NCI-H82 treated with DMSO at 0.1 percent for 48 hours (cell line): ENCODE results near the gene IL36A.

Experiments
- DNase-seq: peaks from one replicate; lab custom pipeline; 2025; ENCODE audit not compliant: unreplicated experiment; lab: John Stamatoyannopoulos, UW

The IL36A gene

DNA sequence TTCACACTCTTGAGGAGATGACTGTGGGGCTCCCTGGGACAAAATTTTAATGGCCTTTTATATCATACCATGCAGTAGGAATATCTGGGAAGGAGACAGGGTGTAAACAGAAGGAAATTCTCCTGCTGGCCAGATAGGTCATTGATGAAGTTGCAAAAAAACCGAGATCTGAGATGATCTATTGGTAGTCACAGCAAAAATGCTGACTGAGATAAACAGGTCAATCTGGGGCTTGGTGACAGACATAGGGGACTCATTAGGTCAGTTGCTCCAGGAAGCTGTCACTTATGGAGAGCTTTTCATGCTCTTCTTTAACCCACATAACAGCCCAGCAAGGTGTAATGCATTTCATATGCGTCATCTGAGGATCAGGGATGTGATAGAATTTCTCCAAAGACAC lies 2.6 kb upstream of the IL36A start:
- DNase-seq: no peak

DNA sequence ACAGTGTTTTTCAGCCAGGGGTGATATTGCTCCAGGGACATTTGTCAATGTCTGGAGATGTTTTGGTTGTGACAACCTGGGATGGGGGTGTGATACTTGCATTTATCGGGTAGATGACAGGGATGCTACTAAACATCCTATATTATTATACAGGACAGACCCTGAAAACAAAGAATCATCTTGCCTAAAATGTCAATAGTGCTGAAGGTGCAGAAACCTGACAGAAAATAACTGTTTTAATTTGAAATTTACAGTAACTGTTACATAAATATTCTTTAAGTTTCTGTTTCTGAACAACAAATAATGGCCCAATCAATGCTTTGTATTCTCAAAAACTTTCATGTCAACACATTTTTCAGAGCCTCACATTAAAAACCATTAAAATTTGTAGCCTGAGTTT lies 2.0 kb downstream of the IL36A start:
- DNase-seq: no peak

DNA sequence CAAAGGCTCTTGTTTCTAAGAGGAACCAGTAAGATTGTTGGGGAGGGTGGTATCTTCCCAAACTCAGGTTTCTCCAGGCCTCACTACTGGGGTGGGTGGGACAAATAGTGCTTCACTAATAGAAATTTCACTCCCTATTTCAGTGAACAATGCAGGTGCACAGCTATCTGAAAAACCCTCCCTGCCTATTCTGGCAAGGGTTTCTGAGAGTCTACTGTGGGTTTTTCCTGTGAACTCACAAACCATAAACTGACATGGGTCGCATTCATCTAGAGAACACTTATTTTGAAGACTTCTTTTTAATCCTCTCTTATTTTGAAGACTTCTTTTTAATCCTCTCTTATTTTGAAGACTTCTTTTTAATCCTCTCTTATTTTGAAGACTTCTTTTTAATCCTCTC lies 4.4 kb downstream of the IL36A start:
- no peak for DNase-seq

DNA sequence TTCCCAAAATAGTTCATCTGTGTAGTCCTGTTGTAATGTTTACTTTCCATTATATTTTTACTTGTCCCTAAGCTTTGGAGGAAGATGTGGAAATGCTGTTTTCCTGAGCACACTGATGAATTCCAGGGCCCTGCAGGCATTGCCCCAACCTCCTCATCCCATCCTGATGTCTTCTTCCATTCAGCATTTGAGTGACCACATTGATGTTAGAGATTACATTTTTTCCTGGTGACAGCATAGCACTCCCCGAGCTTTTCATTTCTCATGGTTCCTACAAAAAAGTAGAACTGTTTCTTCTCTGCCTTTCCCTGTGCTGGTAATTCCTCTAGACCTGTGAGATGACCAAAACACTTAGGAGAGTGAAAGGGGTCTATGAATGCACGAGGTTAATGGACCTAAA lies 4.8 kb downstream of the IL36A start:
- no peak for DNase-seq

DNA sequence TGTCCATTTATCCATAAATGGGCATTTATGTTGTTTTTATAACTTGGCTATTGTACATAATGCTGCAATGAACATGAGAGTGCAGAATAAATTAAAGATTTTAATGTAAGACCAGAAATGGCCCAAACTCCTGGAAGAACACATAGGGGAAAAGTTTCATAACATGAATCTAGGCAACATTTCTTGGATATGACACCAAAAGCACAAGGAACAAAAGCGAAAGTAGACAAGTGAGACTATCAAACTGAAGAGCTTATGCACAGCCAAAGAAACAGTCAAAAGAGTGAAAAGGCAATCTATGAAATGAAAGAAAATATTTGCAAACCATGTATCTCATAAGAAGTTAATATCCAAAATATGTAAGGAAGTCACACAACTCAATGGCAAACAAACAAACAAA lies 5.8 kb downstream of the IL36A start:
- no peak for DNase-seq

DNA sequence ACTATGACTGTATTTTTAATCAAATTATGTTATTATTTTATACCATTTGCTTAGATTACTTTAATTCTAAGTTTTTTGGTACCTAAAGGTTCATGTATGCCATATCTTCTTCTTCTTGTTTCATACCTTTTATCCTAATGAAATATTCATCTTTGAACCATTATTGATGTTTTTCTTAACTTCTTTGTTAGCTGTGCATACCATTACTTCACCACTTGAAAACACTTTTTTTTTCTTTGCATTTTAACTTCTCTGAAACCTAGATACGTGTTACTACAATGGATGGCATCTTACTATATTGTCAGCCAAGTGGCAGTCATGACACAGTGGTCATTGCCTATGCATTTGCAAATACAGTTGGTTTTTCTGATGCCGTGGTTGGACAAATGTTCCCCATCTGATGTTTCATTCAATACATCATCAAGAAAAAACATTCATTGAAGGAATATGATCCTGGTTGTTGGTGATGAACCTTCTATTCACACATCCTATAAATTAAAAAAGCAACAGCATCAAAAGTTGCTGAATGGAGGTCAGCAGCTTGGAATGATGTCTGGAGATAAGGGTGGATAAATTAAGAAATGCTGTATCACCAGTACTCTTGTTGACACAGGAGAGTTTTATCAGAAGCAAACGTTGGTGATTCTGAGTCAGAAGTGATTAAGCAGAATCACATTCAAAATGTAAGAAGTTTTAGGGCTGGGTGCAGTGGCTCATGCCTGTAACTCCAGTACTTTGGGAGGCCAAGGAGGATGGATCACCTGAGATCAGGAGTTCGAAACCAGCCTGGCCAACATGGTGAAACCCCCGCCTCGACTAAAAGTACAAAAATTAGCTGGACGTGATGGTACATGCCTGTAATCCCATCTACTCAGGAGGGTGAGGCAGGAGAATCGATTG lies 7.4 kb downstream of the IL36A start:
- no peak for DNase-seq

DNA sequence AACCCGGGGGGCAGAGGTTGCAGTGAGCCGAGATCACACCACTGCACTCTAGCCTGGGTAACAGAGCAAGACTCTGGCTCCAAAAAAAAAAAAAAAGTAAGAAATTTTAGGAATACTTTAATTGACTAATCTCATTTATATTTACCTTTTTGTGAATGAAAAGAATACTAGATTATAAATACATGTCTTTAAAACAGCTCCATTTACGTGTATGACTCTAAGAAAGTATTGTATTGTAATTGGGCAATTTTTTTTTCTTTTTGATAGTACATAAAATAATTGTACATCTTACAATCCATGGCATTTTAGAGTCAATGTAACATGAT lies 8.0 kb downstream of the IL36A start:
- no peak for DNase-seq

DNA sequence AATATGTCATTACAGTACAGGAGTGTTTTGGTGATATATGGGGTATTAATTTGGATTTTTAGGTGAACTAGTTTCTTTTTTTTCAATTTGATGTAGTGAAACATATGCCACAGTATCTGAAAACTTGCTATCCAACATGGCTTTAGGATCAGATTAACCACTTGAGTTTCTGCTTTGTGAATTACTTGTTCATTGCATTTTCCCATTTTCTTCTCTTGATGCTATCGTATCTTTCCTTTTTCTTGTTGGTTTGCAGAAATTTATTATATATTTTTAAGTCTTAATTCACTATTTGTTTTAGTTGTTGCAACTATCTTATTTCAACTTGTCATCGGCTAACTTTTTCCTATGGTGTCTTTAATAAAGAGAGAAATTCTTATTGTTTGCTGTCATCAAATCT lies 8.8 kb downstream of the IL36A start:
- DNase-seq: no peak

DNA sequence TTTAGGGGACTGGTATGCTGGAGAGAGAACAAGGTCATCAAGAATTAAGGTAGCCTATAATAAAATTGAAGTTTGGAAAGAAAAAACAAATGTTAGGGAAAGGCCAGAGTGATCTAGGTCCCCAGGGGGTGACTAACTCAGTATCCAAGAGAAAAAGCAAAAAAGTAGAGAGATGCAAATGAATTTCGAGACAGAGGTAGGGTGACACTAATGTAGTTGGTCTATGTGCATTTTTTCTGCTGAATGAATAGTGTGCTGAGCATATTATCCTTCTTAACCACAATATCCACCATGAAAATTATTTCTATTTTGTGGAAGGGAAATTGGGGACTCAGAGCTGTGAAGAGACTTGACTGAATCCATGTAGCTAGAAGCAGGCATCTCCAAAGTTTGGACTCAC lies 9.8 kb downstream of the IL36A start:
- DNase-seq: no peak

DNA sequence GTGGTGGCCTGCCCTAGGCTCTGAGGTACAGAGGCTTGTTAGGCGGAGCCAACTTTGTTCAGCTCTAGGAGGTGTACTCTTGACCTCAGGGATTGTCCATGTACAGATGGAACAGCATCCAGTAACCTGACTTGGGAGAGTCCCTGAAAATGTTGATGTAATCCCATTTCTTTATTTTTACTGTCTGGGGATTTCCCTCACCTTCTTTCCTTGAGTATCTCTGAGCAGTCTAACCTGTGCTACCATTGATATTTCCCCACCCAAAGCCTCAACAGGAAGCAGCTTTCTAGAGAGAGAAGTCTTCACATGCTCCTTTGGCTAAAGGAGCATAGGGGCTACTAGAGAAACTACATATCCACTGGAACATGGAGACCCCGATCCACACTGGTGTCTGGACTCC lies 10.4 kb downstream of the IL36A start:
- no peak for DNase-seq

DNA sequence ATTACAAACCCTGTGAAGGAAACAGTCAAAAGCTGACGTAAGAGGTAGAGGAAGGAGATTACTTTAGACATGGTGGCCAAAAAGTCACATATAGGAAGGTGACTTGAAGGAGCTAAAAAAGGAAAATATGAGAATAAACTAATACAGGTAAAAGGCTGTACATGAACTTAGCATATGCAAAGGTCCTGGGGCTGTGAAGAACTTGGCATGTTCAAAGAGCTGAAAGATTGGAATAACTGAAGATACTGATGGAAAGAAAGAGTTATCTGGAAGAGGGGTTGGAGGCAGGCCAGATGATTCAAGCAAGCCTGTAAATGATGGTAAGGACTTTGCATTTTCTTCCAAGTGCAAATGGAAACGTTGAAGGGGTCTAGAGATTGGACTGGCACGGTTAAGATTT lies 13.2 kb downstream of the IL36A start:
- DNase-seq: no peak

DNA sequence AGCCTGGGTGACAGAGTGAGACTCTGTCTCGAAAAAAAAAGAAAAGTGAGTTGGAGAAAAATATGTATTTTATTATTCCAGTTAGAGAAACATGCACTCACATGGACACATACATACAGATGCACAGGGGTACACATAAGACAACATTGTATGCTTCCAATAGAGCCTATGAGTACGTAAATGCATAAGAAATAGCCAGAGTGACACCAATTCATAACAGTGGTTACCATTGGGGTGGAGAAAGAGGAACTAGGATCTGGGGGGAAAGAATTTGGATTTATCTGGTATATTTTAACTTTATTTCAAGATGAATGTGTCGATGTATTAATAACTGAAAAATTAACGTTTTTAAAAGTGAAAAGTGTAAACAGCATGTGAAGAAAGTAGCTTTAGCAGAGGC lies 16.1 kb downstream of the IL36A start:
- DNase-seq: no peak

DNA sequence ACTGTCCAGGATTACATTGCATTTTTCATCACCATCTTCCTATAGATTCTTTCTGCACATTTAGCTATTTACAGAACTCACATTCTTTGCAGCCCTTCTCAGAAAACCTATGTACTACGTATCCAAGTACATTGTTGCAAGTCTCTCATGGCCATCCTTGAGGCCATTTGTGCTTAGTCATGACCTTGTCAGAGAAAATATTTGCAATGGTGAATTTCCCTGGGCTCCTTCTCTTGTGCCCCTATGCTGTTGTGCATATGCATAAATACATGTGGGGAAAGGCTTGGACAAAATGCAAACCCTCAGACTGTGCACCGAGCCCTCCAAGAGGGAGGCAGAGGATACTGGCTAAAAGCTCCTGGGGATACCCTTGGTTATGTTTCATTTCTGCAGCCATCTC lies 19.5 kb downstream of the IL36A start:
- no peak for DNase-seq

DNA sequence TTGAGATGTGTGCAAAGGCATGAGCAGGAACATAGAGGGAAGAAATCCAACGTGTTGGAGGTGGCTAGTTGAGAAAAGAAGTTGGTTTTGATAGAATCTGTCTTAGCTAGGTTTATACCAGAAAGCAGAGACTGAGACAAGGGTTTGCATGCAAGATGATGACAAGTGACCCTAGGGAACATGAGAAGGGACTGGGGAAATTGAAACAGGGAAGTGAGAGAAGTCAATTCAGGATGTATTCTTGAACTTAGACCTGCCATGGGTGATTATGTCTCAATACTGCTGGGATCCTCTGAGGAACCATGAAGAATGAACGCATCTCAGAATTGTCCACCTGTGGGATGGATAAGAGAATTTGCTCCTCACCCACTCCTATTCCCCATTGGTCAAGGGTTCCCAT lies 20.5 kb downstream of the IL36A start:
- DNase-seq: no peak

DNA sequence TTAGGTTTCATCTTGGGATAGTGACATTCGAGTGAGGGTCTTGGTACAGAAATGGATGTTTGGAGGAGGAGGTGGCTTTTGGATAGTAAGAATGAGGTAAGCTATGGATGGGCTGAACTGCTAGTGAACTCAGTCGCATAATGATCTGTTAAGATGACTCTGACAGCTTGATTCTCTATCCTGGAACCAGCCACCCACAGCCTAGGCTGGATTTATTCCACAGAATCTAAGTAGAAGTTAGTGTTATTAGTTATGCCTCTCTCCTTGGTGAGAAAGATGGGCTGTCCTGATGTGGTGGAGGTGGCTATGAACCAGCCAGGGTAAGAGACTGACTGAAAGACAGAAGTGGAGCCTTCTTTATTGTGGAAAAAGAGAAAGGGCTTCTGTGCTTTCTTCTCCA lies 22.4 kb downstream of the IL36A start:
- no peak for DNase-seq

DNA sequence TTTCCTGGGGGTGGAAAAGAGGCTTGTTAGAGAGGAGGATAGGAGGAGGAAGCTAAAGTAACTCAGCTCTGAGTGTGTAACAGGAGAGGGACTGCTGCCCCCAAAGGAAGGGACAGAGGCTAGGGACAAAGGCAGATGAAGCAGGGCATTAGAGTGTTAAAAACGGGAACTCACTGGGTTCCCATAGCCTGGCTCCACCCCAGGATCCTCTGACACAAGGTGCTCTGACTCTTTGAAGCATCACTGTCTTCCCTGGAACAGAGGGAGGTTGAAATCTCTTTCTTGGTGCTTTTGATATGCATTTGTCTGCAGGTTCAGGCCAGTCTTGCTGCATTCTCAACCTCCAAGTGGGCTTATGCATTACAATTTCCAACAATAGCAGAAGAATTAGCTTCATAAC lies 22.9 kb downstream of the IL36A start:
- DNase-seq: no peak

DNA sequence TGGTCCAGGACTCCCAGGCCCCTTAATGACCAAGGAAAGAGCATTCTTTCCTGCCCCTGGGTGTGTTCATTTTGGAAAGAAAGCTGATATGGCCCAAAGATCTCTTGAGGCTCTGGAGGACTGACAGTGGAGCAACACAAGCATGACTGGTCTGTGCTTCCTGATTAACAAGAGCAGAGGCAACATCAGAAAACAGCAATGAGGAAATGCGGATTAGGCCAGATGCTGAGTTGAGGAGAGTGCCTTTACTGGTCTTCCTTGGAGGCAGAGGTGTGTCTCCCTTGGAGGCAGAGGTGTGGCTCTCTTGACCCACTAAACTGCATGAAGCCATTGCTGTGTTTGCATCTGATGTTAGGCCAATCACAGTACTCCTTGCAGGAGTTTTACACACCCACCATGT lies 27.5 kb downstream of the IL36A start:
- DNase-seq: no peak

DNA sequence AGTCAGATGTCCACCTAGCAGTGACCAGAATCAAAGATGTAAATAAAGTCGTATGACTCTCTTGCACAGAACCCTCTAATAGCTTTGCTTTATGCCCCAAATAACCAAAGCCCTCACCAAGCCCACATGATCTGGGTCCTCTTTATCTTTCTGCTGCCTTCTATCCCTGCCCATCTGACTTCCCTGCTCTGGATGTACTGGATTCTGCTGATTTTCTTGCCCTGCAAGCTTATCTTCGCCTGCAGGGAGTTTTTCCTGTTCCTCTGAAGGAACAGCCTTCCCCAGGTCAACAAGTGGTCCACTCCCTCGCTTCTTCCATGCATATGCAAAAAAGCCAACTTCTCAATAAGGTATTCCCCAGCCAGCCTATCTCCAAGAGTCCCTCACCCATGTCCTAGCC lies 28.8 kb downstream of the IL36A start:
- DNase-seq: no peak

DNA sequence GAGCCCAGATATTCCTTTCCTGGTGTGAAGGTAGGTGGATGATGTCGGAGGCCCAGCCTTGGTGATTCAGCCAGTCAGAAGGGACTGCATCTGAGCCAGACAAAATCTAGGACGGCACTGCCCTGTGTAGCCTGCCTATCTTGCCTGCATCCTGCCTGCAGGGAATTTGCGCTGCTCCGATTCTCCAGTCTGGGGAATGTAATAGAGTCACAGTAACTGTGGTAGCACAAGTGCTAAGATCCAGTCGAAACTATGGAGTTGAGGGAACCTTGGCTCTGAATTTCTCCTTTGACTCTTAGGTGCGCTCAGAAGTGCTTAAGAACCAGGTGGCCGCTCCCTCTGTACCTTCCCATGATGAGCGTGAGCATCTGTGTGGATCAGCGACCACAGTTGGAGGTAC lies 31.5 kb downstream of the IL36A start:
- no peak for DNase-seq

DNA sequence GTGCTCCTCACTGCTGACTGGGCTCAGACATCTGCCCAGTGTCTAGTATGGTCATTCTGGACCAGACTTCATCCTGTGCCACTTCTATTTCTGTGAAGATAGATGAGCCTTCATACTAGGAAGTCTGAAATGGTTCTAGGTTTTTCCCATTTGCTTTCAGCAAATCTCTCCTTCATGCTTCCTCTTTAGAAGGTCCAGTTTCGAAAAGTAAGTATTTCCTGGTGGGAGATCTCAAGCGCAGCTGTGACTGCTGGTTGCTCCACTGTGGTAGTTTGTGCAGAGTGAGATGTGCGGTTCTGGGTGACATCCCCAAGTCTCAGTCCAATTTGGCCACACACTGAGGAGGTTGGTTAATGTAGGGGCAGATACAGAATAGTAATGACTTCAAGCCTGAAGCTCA lies 33.0 kb downstream of the IL36A start:
- DNase-seq: no peak

DNA sequence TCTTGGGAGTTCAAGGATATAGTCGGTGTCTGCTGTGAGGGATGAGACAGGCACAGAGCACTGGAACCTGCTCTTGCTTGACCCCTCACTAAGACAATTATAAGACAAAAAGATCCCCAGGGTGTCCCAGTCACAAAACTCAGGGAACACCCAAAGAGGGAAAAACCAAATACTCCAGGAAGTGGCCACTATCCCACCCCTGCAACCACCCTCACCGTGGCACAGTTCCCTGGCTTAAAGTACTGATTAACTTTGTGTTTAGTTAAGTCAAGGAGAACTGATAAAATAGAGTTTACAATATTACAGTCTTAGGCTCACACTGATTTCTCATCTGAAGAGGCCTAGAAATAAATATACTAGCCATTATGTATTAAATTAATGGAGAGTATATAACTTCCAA lies 33.9 kb downstream of the IL36A start:
- DNase-seq: no peak

DNA sequence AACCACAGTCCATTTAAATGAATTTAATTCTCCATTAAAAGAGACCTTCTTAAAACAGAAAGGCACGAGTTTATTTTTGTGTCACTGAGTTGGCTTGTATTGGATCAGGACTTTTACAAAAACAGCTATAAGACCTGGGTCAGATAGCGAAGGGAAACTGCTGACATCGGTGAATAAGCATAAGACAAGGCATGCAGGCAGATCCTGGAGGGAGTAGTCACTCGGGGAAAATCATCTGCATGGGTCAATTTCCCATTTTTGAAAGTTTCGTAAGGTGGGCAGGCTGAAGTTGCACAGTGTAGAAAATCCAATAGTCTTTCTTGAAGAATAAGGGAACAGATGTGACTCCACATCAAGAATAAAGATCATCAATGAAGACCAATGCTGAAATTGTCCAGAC lies 34.5 kb downstream of the IL36A start:
- no peak for DNase-seq

DNA sequence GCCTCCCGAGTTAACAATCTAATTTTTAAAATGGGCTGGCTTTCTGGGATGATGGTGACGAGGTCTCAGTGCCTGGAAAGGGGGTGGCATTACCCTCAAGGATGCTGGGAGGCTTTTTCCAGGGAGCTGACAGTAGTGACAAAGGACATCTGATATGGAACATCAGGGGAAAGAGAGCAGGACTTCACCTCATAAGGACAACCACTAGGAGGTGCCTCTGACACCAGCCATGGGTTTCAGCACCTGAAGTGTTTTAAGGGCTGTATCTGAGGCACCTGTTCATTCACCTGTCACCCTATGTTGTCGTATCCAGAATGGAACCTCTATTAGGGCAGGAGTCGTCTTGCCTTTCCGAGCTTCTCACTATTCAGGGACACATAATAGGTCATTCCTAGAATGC lies 36.6 kb downstream of the IL36A start:
- no peak for DNase-seq
